Hematopoietic multipotent progenitor cell treated with erythropoietin and hydrocortisone succinate and interleukin-3 and kit ligand, for 8 days (in vitro differentiated cells): ENCODE results near the gene PPP1R27.

ENCODE experiments used
- DNase-seq: peaks from one replicate; pipeline ENCODE4 v3.0.0-alpha.2; 2015

The PPP1R27 gene

GRCh38 chr17:81860756-81861568 lies 26.1 kb upstream of the PPP1R27 start:
- peak; percentile 100 for DNase-seq

GRCh38 chr17:81859906-81860755 lies 25.3 kb upstream of the PPP1R27 start, which contains the start of gene P4HB:
Gene P4HB (minus strand): TSS chr17:81860535. CDS start chr17:81860471, 64 bp downstream.
- DNase-seq = no peak

- peak; percentile 68 for DNase-seq
Observed at GRCh38 chr17:81858967-81859905, 24.4 kb upstream of the PPP1R27 start.

- DNase-seq = no peak
Observed at GRCh38 chr17:81858170-81858966, 23.5 kb upstream of the PPP1R27 start.

- no peak for DNase-seq
Observed at GRCh38 chr17:81854974-81855774, 20.3 kb upstream of the PPP1R27 start.

- no peak for DNase-seq
Observed at GRCh38 chr17:81852237-81852636, 17.4 kb upstream of the PPP1R27 start.

GRCh38 chr17:81851423-81851822 lies 16.6 kb upstream of the PPP1R27 start:
- no peak for DNase-seq

GRCh38 chr17:81849457-81849856 lies 14.6 kb upstream of the PPP1R27 start:
- DNase-seq = no peak

GRCh38 chr17:81846743-81847689 lies 12.2 kb upstream of the PPP1R27 start:
- no peak for DNase-seq

GRCh38 chr17:81845881-81846742 lies 11.3 kb upstream of the PPP1R27 start:
- DNase-seq = no peak

GRCh38 chr17:81845361-81845760 lies 10.5 kb upstream of the PPP1R27 start:
- DNase-seq = no peak

- no peak for DNase-seq
Observed at GRCh38 chr17:81844887-81845286, 10.0 kb upstream of the PPP1R27 start.

GRCh38 chr17:81844327-81844851 lies 9.5 kb upstream of the PPP1R27 start:
- DNase-seq = no peak

GRCh38 chr17:81843713-81844326 lies 9.0 kb upstream of the PPP1R27 start:
- no peak for DNase-seq

GRCh38 chr17:81842725-81843504 lies 8.1 kb upstream of the PPP1R27 start:
- no peak for DNase-seq

GRCh38 chr17:81842378-81842724 lies 7.5 kb upstream of the PPP1R27 start:
- no peak for DNase-seq

- DNase-seq = no peak
Observed at GRCh38 chr17:81841866-81842265, 7.0 kb upstream of the PPP1R27 start.
